Right atrium auricular region (tissue), 2 donors: ENCODE data around the gene SHLD2. TPM values are rescaled to one million over a fixed set of nuclear protein-coding genes. Genes with fewer than 3 reads are reported as not detected.
A peak's percentile ranks its signal among the peaks of the same experiment; 100 is the strongest.
"Not testable (repeated sequence)": the region's sequence is repeated elsewhere in the genome, so short reads cannot be mapped to it uniquely, and the experiment has no call there.

Source experiments
- DNase-seq: peaks from one replicate; pipeline ENCODE4 v3.0.0-alpha.2; 2019; ENCODE audit warnings: low spot score
- H3K27ac ChIP-seq, 2 donors: fragments of 200-600 bp; sonication (generic); 1 replicate in 1 of 2; 2 replicates in 1 of 2; pipeline ENCODE4 v1.5.1; 2016 to 2019
- H3K27me3 ChIP-seq, 2 donors: fragments of 200-600 bp; sonication (generic); one replicate each; pipeline versions ENCODE4 v1.5.1 to v1.6.0; 2017 to 2019
- H3K36me3 ChIP-seq: fragments of 200-600 bp; sonication (generic); one replicate; pipeline ENCODE4 v1.5.1; 2016
- H3K4me1 ChIP-seq, 2 donors: fragments of 200-600 bp; sonication (generic); one replicate each; pipeline versions ENCODE4 v1.5.1 to v1.6.0; 2017 to 2019
- H3K4me3 ChIP-seq, 2 donors: fragments of 200-600 bp; sonication (generic); 1 replicate in 1 of 2; 2 replicates in 1 of 2; pipeline ENCODE4 v1.5.1; 2017 to 2019; ENCODE audit warnings: mild to moderate bottlenecking in 1 of 2, moderate library complexity in 1 of 2
- H3K9me3 ChIP-seq, 2 donors: fragments of 200-600 bp; sonication (generic); one replicate each; pipeline ENCODE4 v1.5.1; 2019
- CTCF ChIP-seq, 2 donors: fragments of 200-600 bp; sonication (generic); IDR thresholded peaks; one replicate each; pipeline ENCODE4 v1.5.1; 2019; ENCODE audit warnings: antibody characterized with exemption in 2 of 2
- total RNA-seq, 2 donors: library from RNA; depleted of rRNA; stranded (reverse); fragments of >200 nt; gene quantifications; one replicate each; pipeline ENCODE4 v1.1.0, GENCODE V29; 2016

SHLD2 gene
- total RNA-seq, 2 donors from 2014 or later: 13.5 to 16.5 TPM

GRCh38 chr10:87083576-87084290, 11.3 kb upstream of the SHLD2 start:
- H3K27me3 ChIP-seq, DNase-seq, H3K9me3 ChIP-seq, H3K36me3 ChIP-seq, H3K4me3 ChIP-seq: not testable (repeated sequence)
- H3K4me1 ChIP-seq: peaks cover 0 to 12% of the 10 kb centered on the region in 2 donors
- H3K27ac ChIP-seq: peak overlapping the region; percentile 48 to 66

DNA sequence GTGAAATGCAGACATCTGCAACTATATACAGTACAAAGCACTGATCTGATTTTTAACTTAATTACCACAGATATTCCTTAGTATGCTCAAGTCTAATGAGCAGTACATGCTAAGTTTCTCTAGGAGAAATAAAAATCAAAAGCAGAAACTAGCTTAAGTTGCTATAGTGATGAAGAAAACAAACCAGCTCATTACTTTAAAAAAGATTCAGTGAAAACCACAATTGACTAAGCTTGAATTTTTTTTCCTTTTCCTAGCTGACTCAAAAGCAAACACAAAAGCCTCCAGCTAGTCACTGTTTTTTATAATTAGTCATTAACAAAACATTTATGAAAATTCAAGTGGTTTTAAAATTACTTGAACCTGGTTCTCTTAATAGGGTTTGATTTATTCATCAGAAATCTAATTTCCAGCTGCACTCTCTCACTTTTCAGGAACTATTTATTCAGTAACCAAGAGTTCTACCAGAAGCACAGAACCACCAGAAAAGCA, 10.7 kb upstream of the SHLD2 start:
- Histone ChIP-seq H3K27ac (peak overlapping the region; percentile 48 to 66), H3K4me1 (peaks cover 0 to 15% of the 10 kb centered on the region in 2 donors)
- not testable (repeated sequence) for H3K4me3 ChIP-seq, H3K27me3 ChIP-seq, H3K36me3 ChIP-seq, H3K9me3 ChIP-seq, DNase-seq

DNA sequence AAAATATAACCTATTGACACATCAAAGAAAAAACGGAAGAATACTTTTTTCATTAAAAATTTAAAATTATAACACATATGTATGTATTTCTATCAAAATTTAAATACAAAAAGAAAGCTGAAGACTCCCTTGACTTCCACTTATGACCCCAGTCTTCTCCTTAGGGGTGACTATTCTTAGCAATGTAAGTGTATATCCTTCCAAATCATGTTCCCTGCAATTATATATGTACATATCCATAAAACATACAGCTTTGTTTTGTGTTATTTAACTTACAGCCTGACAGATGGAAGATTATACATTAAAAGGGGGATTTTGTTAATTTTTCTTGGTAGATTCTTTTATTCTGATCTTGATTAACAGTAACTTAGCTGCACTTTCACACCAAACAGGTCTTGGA, 9.5 kb upstream of the SHLD2 start:
- no peaks in the 10 kb centered on the region for H3K36me3 ChIP-seq
- H3K4me1 ChIP-seq: peaks cover 0 to 21% of the 10 kb centered on the region in 2 donors
- H3K4me3 ChIP-seq: no peak overlapping the region
- TF ChIP-seq CTCF (IDR thresholded peaks at IDR 0.05): no peak
- DNase-seq: no peak
- H3K9me3 ChIP-seq: no peaks in the 10 kb centered on the region
- no peak overlapping the region for H3K27ac ChIP-seq
- no peaks in the 10 kb centered on the region for H3K27me3 ChIP-seq

DNA sequence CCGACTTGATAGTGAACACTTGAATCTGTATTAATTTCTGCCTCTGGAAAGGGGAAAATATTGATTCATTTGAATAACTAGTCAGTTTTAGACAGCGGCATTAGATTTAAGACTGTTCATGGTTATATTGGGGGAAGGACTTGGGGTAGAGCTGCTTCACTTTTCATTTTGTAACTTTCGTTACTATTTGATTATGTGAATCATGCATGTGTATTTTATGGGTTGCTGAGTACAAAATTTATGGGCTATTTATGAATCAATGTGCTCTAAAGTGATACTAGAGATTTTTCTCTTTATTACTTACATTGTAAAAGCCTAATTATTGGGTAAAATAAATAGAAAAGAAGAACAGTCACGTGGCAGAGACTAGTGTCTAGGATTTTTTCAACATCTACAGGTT, 5.3 kb upstream of the SHLD2 start:
- H3K36me3 ChIP-seq: no peaks in the 10 kb centered on the region
- no peaks in the 10 kb centered on the region for H3K27me3 ChIP-seq
- H3K9me3 ChIP-seq: no peaks in the 10 kb centered on the region
- peaks cover 0 to 32% of the 10 kb centered on the region in 2 donors for H3K4me1 ChIP-seq
- H3K4me3 ChIP-seq: no peak overlapping the region
- DNase-seq: no peak
- TF ChIP-seq CTCF (IDR thresholded peaks at IDR 0.05): no peak
- no peak overlapping the region for H3K27ac ChIP-seq

DNA sequence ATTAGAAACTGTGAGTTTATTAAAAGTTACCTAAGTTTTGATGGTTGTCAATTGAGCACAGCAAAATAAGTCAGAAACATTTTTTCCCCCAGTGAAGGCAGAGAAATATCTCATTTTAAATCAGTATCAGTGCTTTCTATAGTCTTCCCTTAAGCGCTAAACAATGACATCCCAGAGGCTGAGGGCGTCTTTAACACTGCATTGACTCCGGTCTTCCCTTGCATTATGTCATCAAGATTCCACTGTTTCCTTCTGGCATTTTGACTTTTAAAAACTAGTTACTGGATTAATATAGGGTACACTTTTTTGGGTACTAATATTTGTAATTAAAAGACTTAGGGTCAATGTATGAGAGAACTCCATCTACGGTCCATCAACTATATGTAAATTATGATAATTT, 4.2 kb upstream of the SHLD2 start:
- DNase-seq: no peak
- no peaks in the 10 kb centered on the region for H3K27me3 ChIP-seq
- H3K4me3 ChIP-seq: no peak overlapping the region
- H3K4me1 ChIP-seq: peaks cover 0 to 31% of the 10 kb centered on the region in 2 donors
- no peak for TF ChIP-seq CTCF (IDR thresholded peaks at IDR 0.05)
- H3K9me3 ChIP-seq: no peaks in the 10 kb centered on the region
- no peak overlapping the region for H3K27ac ChIP-seq
- H3K36me3 ChIP-seq: no peaks in the 10 kb centered on the region

GRCh38 chr10:87092376-87092860, 2.6 kb upstream of the SHLD2 start:
- no peak for TF ChIP-seq CTCF (IDR thresholded peaks at IDR 0.05)
- no peak for DNase-seq
- H3K4me1 ChIP-seq: peaks cover 0 to 41% of the 10 kb centered on the region in 2 donors
- H3K9me3 ChIP-seq: no peaks in the 10 kb centered on the region
- no peaks in the 10 kb centered on the region for H3K36me3 ChIP-seq
- peak overlapping the region; percentile 79 to 82 for H3K4me3 ChIP-seq
- H3K27ac ChIP-seq: peak overlapping the region; percentile 89 to 99
- H3K27me3 ChIP-seq: no peaks in the 10 kb centered on the region
